A673 (cell line): ENCODE results near the gene MPO. TPM values are rescaled to one million over a fixed set of nuclear protein-coding genes. Genes with fewer than 3 reads are reported as not detected.

Experiments used
- BruUV-seq: library from RNA; stranded (reverse); fragments of 400-500 nt; replicated peaks from 2 replicates; lab custom pipeline; 2021; lab: Mats Ljungman, UMichigan
- CTCF ChIA-PET: fragments of 300-600 bp; sonication (Branson Sonifier 250); formaldehyde crosslinking; loops from one replicate; lab custom pipeline; 2022; ENCODE audit warnings: antibody characterized with exemption; lab: Charles Lee
- POLR2A ChIA-PET: fragments of 300-600 bp; sonication (Branson Sonifier 250); formaldehyde crosslinking; loops from one replicate; lab custom pipeline; 2022; ENCODE audit warnings: antibody characterized with exemption; ENCODE audit not compliant: low non-redundant PET; lab: Charles Lee
- DNase-seq: peaks from one replicate; pipeline ENCODE4 v3.0.0-alpha.2; 2015; ENCODE audit warnings: low spot score
- H3K27ac ChIP-seq: fragments of 200-600 bp; sonication (generic); 2 replicates; pipeline ENCODE4 v1.5.1; 2016; ENCODE audit warnings: mixed run types, low read depth, mild to moderate bottlenecking, mixed read lengths, antibody characterized with exemption, low read length; ENCODE audit not compliant: poor library complexity, severe bottlenecking
- H3K27me3 ChIP-seq: fragments of 200-600 bp; sonication (generic); replicated peaks from 2 replicates; pipeline ENCODE4 v1.6.1; 2017; ENCODE audit warnings: mixed run types, low read depth, mild to moderate bottlenecking, mixed read lengths, antibody characterized with exemption, low read length; ENCODE audit not compliant: insufficient read depth, poor library complexity
- H3K36me3 ChIP-seq: fragments of 200-600 bp; sonication (generic); 2 replicates; pipeline ENCODE4 v1.6.1; 2016; ENCODE audit warnings: mixed run types, mild to moderate bottlenecking, mixed read lengths, antibody characterized with exemption, low read length; ENCODE audit not compliant: insufficient read depth, poor library complexity, severe bottlenecking
- H3K4me1 ChIP-seq: fragments of 200-600 bp; sonication (generic); 2 replicates; pipeline ENCODE4 v1.6.1; 2017; ENCODE audit warnings: mixed run types, mild to moderate bottlenecking, mixed read lengths, antibody characterized with exemption, low read length; ENCODE audit not compliant: insufficient read depth, poor library complexity, severe bottlenecking
- H3K4me3 ChIP-seq: fragments of 200-600 bp; sonication (generic); 2 replicates; pipeline ENCODE4 v1.5.1; 2016; ENCODE audit warnings: low read depth, mixed run types, mild to moderate bottlenecking, mixed read lengths, low read length; ENCODE audit not compliant: poor library complexity, severe bottlenecking
- H3K9me3 ChIP-seq: fragments of 200-600 bp; sonication (generic); 2 replicates; pipeline ENCODE4 v1.6.1; 2016; ENCODE audit warnings: mixed run types, low read depth, mild to moderate bottlenecking, mixed read lengths, antibody characterized with exemption, low read length; ENCODE audit not compliant: poor library complexity, severe bottlenecking
- EZH2 ChIP-seq: fragments of 200-600 bp; sonication (generic); IDR thresholded peaks from 2 replicates; pipeline ENCODE4 v1.6.1; 2017; ENCODE audit warnings: borderline replicate concordance, low read depth, mild to moderate bottlenecking, mixed read lengths, antibody characterized with exemption, low read length; ENCODE audit not compliant: poor library complexity, severe bottlenecking
- intact Hi-C: fragments of 100-400 bp; cut with micrococcal nuclease; formaldehyde crosslinking; loops from one replicate; pipeline ENCODE4 v1.10.0; 2022; ENCODE audit not compliant: unreplicated experiment
- total RNA-seq: library from RNA; stranded (reverse); gene quantifications from 2 replicates; pipeline ENCODE4 v1.2.3, GENCODE V29; 2021
- TF ChIP-seq, protein P1 (sequence below): fragments of 300-800, 200-600 bp; sonication (generic); conservative IDR thresholded peaks from 2 replicates; pipeline ENCODE4 v1.5.1; 2017; ENCODE audit warnings: low read depth, mild to moderate bottlenecking, antibody characterized with exemption, low read length, moderate library complexity, mixed read lengths

MPO gene
- total RNA-seq, 1 experiment from 2014 or later: not detected

DNA sequence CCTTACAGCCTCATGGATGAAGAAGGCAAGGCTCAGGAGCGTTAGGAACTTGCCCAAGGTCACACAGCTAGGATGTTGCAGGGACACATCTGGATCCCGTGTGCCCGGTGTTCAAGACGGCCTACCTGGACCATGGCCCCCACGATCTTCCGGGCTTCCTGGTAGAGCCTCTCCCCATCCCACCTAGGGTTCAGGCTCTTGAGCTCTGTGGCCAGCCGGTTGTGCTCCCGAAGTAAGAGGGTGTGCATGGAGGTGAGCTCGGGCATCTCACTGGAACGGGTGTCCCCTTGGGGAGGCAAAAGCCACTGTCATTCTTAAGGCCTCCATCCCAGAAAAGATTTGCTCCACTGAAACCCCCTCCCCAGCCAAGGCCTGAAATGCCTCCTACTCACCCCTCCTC, 5.3 kb downstream of the MPO start:
- Histone ChIP-seq H3K4me1 (no peaks in the 10 kb centered on the region), H3K36me3 (no peaks in the 10 kb centered on the region), H3K9me3 (no peaks in the 10 kb centered on the region), H3K27ac (no peak overlapping the region), H3K4me3 (no peak overlapping the region), H3K27me3 (peaks cover 23% of the 10 kb centered on the region)
- DNase-seq: no peak
- CTCF ChIA-PET: no interaction called here
- intact Hi-C loops: no loop called here
- no TSS peak for BruUV-seq
- TF ChIP-seq EZH2: no peak
- TF ChIP-seq, protein P1, sequence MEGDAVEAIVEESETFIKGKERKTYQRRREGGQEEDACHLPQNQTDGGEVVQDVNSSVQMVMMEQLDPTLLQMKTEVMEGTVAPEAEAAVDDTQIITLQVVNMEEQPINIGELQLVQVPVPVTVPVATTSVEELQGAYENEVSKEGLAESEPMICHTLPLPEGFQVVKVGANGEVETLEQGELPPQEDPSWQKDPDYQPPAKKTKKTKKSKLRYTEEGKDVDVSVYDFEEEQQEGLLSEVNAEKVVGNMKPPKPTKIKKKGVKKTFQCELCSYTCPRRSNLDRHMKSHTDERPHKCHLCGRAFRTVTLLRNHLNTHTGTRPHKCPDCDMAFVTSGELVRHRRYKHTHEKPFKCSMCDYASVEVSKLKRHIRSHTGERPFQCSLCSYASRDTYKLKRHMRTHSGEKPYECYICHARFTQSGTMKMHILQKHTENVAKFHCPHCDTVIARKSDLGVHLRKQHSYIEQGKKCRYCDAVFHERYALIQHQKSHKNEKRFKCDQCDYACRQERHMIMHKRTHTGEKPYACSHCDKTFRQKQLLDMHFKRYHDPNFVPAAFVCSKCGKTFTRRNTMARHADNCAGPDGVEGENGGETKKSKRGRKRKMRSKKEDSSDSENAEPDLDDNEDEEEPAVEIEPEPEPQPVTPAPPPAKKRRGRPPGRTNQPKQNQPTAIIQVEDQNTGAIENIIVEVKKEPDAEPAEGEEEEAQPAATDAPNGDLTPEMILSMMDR: no peak
- POLR2A ChIA-PET: no interaction called here

DNA sequence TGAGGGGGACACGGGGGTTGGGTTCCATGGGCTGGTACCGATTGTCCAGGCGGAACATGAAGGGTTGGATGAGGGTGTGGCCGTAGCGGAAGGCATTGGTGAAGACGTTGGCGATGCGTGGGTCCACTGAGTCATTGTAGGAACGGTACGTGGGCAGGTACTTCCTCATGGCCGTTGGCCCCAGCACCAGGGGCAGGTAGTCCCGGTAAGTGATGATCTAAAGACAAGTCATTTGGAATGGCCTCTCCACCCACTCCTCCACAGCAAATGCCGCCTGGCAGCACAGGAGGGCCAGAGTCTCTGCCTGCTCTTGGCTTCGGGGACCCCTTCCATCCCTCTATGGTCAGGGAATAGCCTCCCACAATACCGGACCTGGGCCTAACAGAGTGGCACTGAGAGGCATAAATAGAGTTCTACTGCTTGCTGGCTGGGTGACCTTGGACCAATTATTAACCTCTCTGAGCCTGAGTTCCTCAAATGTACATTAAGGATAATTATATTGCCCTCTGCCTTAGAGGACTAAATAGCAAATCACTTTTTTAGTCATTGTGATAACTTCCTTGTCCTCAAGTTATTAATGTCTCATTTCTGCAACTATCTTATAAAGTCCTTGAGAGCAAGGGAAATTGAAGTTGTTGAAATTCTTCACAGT, 7.2 kb downstream of the MPO start:
- Histone ChIP-seq H3K36me3 (no peaks in the 10 kb centered on the region), H3K9me3 (no peaks in the 10 kb centered on the region), H3K27me3 (peaks cover 5% of the 10 kb centered on the region), H3K27ac (no peak overlapping the region), H3K4me3 (no peak overlapping the region), H3K4me1 (no peaks in the 10 kb centered on the region)
- POLR2A ChIA-PET: no interaction called here
- BruUV-seq: no TSS peak
- no peak for TF ChIP-seq EZH2
- TF ChIP-seq, protein P1: no peak
- CTCF ChIA-PET: no interaction called here
- DNase-seq: no peak
- intact Hi-C loops: no loop called here

DNA sequence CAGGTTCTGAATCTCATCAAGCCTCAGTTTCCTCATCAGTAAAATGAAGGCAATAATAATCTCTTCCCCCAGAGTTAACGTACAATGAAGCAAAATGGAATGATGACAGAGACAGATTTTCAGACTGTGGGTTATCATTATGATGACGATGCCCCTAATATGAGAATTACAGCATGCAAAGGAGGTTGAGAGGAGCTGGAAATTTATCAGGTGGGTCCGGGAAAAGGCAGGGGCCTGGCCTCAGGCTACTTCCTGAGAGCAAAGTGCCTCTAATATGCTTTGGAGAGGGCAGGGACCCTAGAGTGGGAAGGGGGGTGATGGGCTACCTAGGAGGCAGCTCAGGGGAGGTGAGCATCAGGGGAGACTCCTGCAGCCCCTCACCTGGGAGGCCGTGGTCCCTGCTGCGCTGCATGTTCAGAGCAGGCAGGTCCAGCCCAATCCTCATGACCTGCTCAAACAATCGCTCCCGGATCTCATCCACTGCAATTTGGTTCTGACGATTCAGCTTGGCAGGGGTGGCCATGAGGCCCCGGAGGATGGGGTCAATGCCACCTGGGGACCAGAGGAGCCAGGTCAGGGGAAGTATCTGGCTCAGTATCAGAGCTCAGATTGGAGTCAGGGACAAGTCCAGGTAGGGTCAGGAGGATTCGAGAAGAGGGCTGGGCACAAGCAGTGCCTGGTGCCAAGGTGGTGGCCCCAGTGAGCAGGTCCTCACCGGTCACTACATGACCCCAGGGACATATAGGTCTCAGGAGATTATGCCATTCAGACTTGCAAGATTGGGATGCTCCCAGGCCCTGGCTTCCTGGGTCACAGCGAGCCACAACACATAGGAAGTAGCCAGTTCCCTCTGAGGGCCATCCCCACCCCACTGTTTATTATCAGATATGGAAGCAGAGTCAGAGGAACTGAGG, 8.1 kb downstream of the MPO start:
- H3K9me3 ChIP-seq: no peaks in the 10 kb centered on the region
- no peaks in the 10 kb centered on the region for H3K36me3 ChIP-seq
- H3K27me3 ChIP-seq: no peaks in the 10 kb centered on the region
- no peak for TF ChIP-seq EZH2
- TF ChIP-seq, protein P1: no peak
- H3K27ac ChIP-seq: no peak overlapping the region
- intact Hi-C loops: no loop called here
- CTCF ChIA-PET: no interaction called here
- no TSS peak for BruUV-seq
- H3K4me3 ChIP-seq: no peak overlapping the region
- no peaks in the 10 kb centered on the region for H3K4me1 ChIP-seq
- POLR2A ChIA-PET: no interaction called here
- no peak for DNase-seq
